Uterus (tissue), 2 donors: ENCODE data around the gene FGR.

Source experiments
- CTCF ChIP-seq, 4 experiments: fragments of 200-600 bp in 2 of 4; fragments of 450-650 bp in 2 of 4; sonication (generic) in 2 of 4; IDR thresholded peaks; one replicate each; pipeline ENCODE4 v1.5.1; 2016 to 2019; ENCODE audit warnings: antibody characterized with exemption in 4 of 4, mild to moderate bottlenecking in 2 of 4, moderate library complexity in 1 of 4
- POLR2A ChIP-seq, 2 donors: fragments of 450-650 bp; IDR thresholded peaks; one replicate each; pipeline ENCODE4 v1.6.1; 2016; ENCODE audit warnings: antibody characterized with exemption in 2 of 2, mild to moderate bottlenecking in 1 of 2, moderate library complexity in 1 of 2

- TF ChIP-seq CTCF (IDR thresholded peaks at IDR 0.05), result no peak
- TF ChIP-seq POLR2A (IDR thresholded peaks at IDR 0.05), result no peak
Measured at GRCh38 chr1:27592232-27592930, 42.6 kb downstream of the FGR start.
